HG02642 (cell line): ENCODE data around the gene TM4SF20.

Experiments
- ATAC-seq: cut with Tn5 transposase; IDR thresholded peaks from one replicate; pipeline ENCODE4 v1.9.1; 2021; ENCODE audit warnings: mild to moderate bottlenecking; ENCODE audit not compliant: unreplicated experiment, poor library complexity

The TM4SF20 gene

DNA sequence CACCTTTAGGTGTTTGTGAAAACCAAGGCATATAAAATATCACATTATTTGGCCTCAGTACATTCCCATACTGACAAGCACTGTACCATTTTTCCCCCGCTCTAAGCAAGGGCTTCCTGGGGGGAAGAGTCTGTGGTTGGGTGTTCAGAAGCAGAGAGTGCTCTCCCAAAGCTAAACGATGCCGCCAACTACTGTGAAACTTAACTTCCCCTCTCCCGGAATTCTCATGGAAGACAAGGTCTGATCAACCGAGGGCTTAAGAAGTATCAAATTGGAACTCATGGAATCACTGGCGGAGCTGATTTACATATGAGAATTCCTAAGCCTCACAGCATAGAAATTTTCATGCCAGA is 54.5 kb downstream of the TM4SF20 start:
- no peak for ATAC-seq

DNA sequence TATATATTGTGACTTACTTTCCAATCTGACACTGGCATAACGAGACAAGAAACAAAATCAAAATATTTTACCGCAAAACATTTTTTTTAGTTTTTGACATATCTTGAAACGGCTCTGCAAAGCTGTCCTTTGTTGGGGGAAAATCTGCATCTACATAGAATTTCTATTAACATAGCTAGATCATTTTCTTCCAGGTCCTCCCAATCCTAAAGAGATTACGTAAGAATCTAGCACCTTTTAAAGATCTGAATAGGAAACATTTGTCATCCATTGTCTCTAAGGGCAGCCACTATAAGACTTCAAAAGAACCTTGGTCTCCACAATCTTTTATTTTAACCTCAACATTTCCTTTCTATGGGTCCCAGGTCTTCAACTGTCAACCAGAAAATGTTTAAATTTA is 55.3 kb downstream of the TM4SF20 start:
- ATAC-seq, result no peak

GRCh38 chr2:227322530-227323205 is 56.4 kb downstream of the TM4SF20 start:
- no peak for ATAC-seq

DNA sequence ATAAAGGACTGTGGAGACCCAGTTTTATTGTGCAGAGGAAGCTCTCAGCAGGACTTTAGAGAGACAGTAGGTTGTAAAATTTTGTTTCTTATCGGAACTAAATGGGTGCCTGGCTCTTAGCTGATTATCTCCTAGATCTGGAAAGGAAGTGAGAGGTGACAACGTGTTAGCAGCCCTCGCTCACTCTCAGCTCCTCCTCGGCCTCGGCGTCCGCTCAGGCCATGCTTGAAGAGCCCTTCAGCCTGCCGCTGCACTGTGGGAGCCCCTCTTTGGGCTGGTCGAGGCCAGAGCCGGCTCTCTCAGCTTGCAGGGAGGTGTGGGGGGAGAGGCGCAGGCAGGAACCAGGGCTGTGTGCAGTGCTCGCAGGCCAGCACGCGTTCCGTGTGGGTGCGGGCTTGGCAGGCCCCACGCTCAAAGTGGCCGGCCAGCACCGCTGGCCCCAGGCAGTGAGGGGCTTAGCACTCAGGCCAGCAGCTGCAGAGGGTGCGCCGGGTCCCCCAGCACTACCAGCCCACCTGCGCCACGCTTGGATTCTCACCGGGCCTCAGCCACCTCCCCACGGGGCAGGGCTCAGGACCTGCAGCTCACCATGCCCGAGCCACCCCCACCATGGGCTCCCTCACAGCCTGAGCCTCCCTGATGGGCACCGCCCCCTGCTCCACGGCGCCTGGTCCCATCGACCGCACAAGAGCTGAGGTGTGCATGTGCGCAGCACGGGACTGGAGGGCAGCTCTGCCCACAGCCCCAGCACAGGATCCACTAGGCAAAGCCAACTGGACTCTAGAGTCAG is 58.6 kb downstream of the TM4SF20 start:
- no peak for ATAC-seq

- ATAC-seq, result no peak
Measured at GRCh38 chr2:227317834-227318233, 61.3 kb downstream of the TM4SF20 start.

GRCh38 chr2:227313310-227313709 is 65.8 kb downstream of the TM4SF20 start:
- no peak for ATAC-seq

DNA sequence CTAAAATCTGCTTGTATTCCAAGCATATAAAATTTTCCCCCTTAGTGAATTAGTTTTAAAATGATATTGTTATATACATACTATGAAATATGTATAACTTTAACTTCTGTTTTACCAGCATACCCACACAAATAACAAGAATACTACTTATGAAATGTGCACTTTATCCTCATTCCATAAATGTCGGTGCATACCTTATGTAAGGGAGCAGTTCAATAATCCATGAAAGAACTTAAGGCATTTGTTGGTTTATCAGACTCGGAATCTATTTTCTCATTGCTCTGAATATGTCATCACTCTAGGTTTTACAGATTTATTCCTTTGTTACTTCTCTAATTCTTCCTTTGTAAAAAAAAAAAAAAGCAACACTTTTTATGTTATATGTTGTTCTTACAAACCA is 66.5 kb downstream of the TM4SF20 start:
- ATAC-seq, result no peak
